Measurements from ENCODE around the gene IL17D. TPM values are rescaled to one million over a fixed set of nuclear protein-coding genes. Genes with fewer than 3 reads are reported as not detected.
"Not testable (repeated sequence)": the region's sequence is repeated elsewhere in the genome, so short reads cannot be mapped to it uniquely, and the experiment has no call there.

The IL17D gene
- total RNA-seq, 4 donors from 2014 or later = 2.4 to 3.9 TPM; not detected in 2

- H3K27me3 ChIP-seq = no peaks in the 10 kb centered on the region
- no peak overlapping the region for H3K27ac ChIP-seq
- H3K4me3 ChIP-seq = no peak overlapping the region
- TF ChIP-seq POLR2A (IDR thresholded peaks at IDR 0.05) = no peak
- no peaks in the 10 kb centered on the region for H3K9me3 ChIP-seq
- DNase-seq = no peak
- H3K36me3 ChIP-seq = no peaks in the 10 kb centered on the region
- H3K4me1 ChIP-seq = no peaks in the 10 kb centered on the region
Observed at GRCh38 chr13:20679879-20680278, 23.6 kb upstream of the IL17D start.

- Histone ChIP-seq H3K4me1 (no peaks in the 10 kb centered on the region), H3K27ac (no peak overlapping the region), H3K36me3 (no peaks in the 10 kb centered on the region), H3K27me3 (no peaks in the 10 kb centered on the region), H3K9me3 (no peaks in the 10 kb centered on the region), H3K4me3 (no peak overlapping the region)
- no peak for DNase-seq
- TF ChIP-seq CTCF (IDR thresholded peaks at IDR 0.05) = no peak
- TF ChIP-seq POLR2A (IDR thresholded peaks at IDR 0.05) = no peak
Observed at GRCh38 chr13:20680416-20681080, 23.0 kb upstream of the IL17D start.

GRCh38 chr13:20681481-20681880 lies 22.0 kb upstream of the IL17D start:
- not testable (repeated sequence) for H3K27me3 ChIP-seq

GRCh38 chr13:20682061-20682460 lies 21.4 kb upstream of the IL17D start:
- Histone ChIP-seq H3K36me3 (no peaks in the 10 kb centered on the region), H3K4me3 (no peak overlapping the region), H3K27me3 (no peaks in the 10 kb centered on the region), H3K9me3 (no peaks in the 10 kb centered on the region), H3K4me1 (no peaks in the 10 kb centered on the region), H3K27ac (no peak overlapping the region)
- TF ChIP-seq POLR2A (IDR thresholded peaks at IDR 0.05) (no peak), CTCF (IDR thresholded peaks at IDR 0.05) (no peak)
- no peak for DNase-seq

More at GRCh38 chr13:20681481-20681880, 22.0 kb upstream of the IL17D start:
- not testable (repeated sequence) for H3K4me1 ChIP-seq, H3K27ac ChIP-seq, H3K36me3 ChIP-seq, DNase-seq, H3K9me3 ChIP-seq, H3K4me3 ChIP-seq

GRCh38 chr13:20684041-20684440 lies 19.5 kb upstream of the IL17D start:
- H3K9me3 ChIP-seq = no peaks in the 10 kb centered on the region
- TF ChIP-seq CTCF (IDR thresholded peaks at IDR 0.05) (no peak), POLR2A (IDR thresholded peaks at IDR 0.05) (no peak)
- no peaks in the 10 kb centered on the region for H3K4me1 ChIP-seq
- H3K27me3 ChIP-seq = no peaks in the 10 kb centered on the region
- no peak for DNase-seq
- H3K27ac ChIP-seq = no peak overlapping the region
- no peak overlapping the region for H3K4me3 ChIP-seq
- no peaks in the 10 kb centered on the region for H3K36me3 ChIP-seq

GRCh38 chr13:20684546-20684945 lies 19.0 kb upstream of the IL17D start:
- Histone ChIP-seq H3K9me3 (no peaks in the 10 kb centered on the region), H3K27ac (no peak overlapping the region), H3K36me3 (no peaks in the 10 kb centered on the region), H3K27me3 (no peaks in the 10 kb centered on the region), H3K4me1 (no peaks in the 10 kb centered on the region), H3K4me3 (no peak overlapping the region)
- DNase-seq = no peak
- TF ChIP-seq POLR2A (IDR thresholded peaks at IDR 0.05) (no peak), CTCF (IDR thresholded peaks at IDR 0.05) (no peak)

GRCh38 chr13:20685092-20685491 lies 18.4 kb upstream of the IL17D start:
- no peaks in the 10 kb centered on the region for H3K27me3 ChIP-seq
- no peak for TF ChIP-seq POLR2A (IDR thresholded peaks at IDR 0.05)
- TF ChIP-seq CTCF (IDR thresholded peaks at IDR 0.05) = no peak
- H3K4me3 ChIP-seq = no peak overlapping the region
- H3K9me3 ChIP-seq = no peaks in the 10 kb centered on the region
- no peaks in the 10 kb centered on the region for H3K4me1 ChIP-seq
- no peak for DNase-seq
- H3K27ac ChIP-seq = no peak overlapping the region
- no peaks in the 10 kb centered on the region for H3K36me3 ChIP-seq
